ENCODE measurements around the gene BANF2. TPM values are rescaled to one million over a fixed set of nuclear protein-coding genes. Genes with fewer than 3 reads are reported as not detected.

BANF2 gene
- total RNA-seq, 1 donor from 2014 or later = not detected

DNA sequence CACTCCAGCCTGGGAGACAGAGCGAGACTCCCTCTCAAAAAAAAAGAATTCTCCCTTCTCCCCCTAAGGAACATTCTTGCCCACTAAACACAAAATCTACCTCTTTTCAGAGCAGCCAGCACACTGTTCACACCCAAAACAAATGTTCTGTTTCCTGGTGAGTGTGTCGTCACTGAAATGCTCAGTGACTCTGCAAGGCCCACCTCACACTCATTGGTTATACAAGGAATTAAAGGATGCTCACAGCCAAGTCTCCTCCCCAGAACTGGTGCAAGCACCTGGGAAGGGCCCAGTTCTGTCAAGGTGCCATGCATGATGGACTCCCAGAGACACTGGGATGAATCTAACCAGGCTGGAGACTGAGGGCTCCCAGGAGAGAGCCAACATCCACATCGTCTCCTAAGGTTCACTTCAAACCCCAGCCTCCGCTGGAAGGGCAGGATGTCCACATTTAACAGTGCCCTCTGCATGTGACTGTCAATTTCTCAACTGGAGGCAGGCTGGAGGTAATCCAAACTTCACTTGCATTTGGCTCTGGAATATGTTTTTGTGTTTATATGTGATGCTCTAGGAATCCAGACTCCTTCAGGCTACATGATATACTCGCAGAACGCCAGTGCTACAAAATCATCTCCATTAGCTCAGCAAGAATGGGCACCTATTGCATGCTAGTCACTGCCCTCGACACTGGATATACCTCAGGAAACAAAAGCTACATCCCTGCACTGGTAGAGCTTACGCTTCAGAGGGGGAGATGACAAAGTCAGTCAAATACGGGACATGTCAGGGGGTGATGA lies 24.8 kb upstream of the BANF2 start:
- H3K36me3 ChIP-seq (ENCODE audit: control insufficient read depth, insufficient read depth, low read length) = peaks cover 2% of the 10 kb centered on the region
- H3K27me3 ChIP-seq (ENCODE audit: control insufficient read depth, insufficient read depth, low read length) = no peaks in the 10 kb centered on the region
- no peak overlapping the region for H3K4me3 ChIP-seq (ENCODE audit: low read depth, low read length)
- TF ChIP-seq CTCF (IDR thresholded peaks at IDR 0.05; ENCODE audit: insufficient read depth, low read length, poor library complexity, severe bottlenecking) = no peak
- no peak for DNase-seq (ENCODE audit: low read depth)

GRCh38 chr20:17675519-17676377 lies 24.0 kb upstream of the BANF2 start:
- Histone ChIP-seq H3K36me3 (ENCODE audit: control insufficient read depth, insufficient read depth, low read length) (peaks cover 2% of the 10 kb centered on the region), H3K4me3 (ENCODE audit: low read depth, low read length) (no peak overlapping the region), H3K27me3 (ENCODE audit: control insufficient read depth, insufficient read depth, low read length) (no peaks in the 10 kb centered on the region)
- TF ChIP-seq CTCF (IDR thresholded peaks at IDR 0.05; ENCODE audit: insufficient read depth, low read length, poor library complexity, severe bottlenecking) = no peak
- DNase-seq (ENCODE audit: low read depth) = no peak

- TF ChIP-seq CTCF (IDR thresholded peaks at IDR 0.05; ENCODE audit: insufficient read depth, low read length, poor library complexity, severe bottlenecking) = no peak
Measured at GRCh38 chr20:17676378-17676759, 23.4 kb upstream of the BANF2 start.

GRCh38 chr20:17676942-17677341 lies 22.8 kb upstream of the BANF2 start:
- peaks cover 2% of the 10 kb centered on the region for H3K36me3 ChIP-seq (ENCODE audit: control insufficient read depth, insufficient read depth, low read length)
- H3K4me3 ChIP-seq (ENCODE audit: low read depth, low read length) = no peak overlapping the region
- no peak for TF ChIP-seq CTCF (IDR thresholded peaks at IDR 0.05; ENCODE audit: insufficient read depth, low read length, poor library complexity, severe bottlenecking)
- DNase-seq (ENCODE audit: low read depth) = no peak
- H3K27me3 ChIP-seq (ENCODE audit: control insufficient read depth, insufficient read depth, low read length) = no peaks in the 10 kb centered on the region

More at GRCh38 chr20:17676378-17676759, 23.4 kb upstream of the BANF2 start:
- H3K36me3 ChIP-seq (ENCODE audit: control insufficient read depth, insufficient read depth, low read length) = peaks cover 2% of the 10 kb centered on the region
- no peak overlapping the region for H3K4me3 ChIP-seq (ENCODE audit: low read depth, low read length)
- no peak for DNase-seq (ENCODE audit: low read depth)
- no peaks in the 10 kb centered on the region for H3K27me3 ChIP-seq (ENCODE audit: control insufficient read depth, insufficient read depth, low read length)

DNA sequence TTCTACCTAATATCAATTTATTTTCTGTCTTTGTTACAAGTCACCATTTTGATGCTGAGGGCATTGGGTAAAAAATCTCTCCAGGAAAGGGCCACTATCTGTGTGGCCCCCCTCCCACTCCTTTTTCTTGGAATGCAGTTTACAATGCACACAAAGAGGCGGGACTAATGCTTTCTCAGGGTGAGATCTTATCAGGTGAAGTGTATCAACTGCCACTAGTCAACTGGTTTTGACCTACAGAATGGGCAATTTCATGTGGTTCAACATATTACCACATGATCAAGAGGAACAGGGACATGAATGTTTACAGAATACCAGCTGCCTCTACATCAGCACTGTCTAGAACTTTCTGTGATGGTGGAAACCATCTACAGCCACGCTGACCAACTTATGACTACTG lies 21.5 kb upstream of the BANF2 start:
- Histone ChIP-seq H3K36me3 (ENCODE audit: control insufficient read depth, insufficient read depth, low read length) (peaks cover 2% of the 10 kb centered on the region), H3K4me3 (ENCODE audit: low read depth, low read length) (no peak overlapping the region), H3K27me3 (ENCODE audit: control insufficient read depth, insufficient read depth, low read length) (no peaks in the 10 kb centered on the region)
- no peak for TF ChIP-seq CTCF (IDR thresholded peaks at IDR 0.05; ENCODE audit: insufficient read depth, low read length, poor library complexity, severe bottlenecking)
- DNase-seq (ENCODE audit: low read depth) = no peak

Data from kidney epithelial cell (primary cell).